GM18951 (cell line): ENCODE data around the gene DDX4.
"Not testable (repeated sequence)": the region's sequence is repeated elsewhere in the genome, so short reads cannot be mapped to it uniquely, and the experiment has no call there.

Experiments used
- POLR2A ChIP-seq: IDR thresholded peaks from 4 replicates; pipeline ENCODE4 v1.6.1; 2011; ENCODE audit warnings: mild to moderate bottlenecking; ENCODE audit not compliant: insufficient read length, insufficient read depth; ENCODE audit errors: extremely low read depth
- in situ Hi-C: fragments of 300-500 bp; cut with MboI; formaldehyde crosslinking; loops from one replicate; pipeline ENCODE4 v1.12.0; 2022; ENCODE audit warnings: low sequenced_read_pairs, mixed read lengths, inconsistent platforms; ENCODE audit not compliant: unreplicated experiment

The DDX4 gene

GRCh38 chr5:55747778-55748318, 10.0 kb downstream of the DDX4 start:
- TF ChIP-seq POLR2A: no peak
- in situ Hi-C loops: no loop called here

- no peak for TF ChIP-seq POLR2A
- in situ Hi-C loops: no loop called here
Measured at GRCh38 chr5:55749387-55749786, 11.5 kb downstream of the DDX4 start.

GRCh38 chr5:55750063-55750462, 12.2 kb downstream of the DDX4 start:
- no peak for TF ChIP-seq POLR2A
- in situ Hi-C loops: no loop called here

GRCh38 chr5:55750499-55750898, 12.6 kb downstream of the DDX4 start:
- in situ Hi-C loops: no loop called here
- TF ChIP-seq POLR2A: no peak

GRCh38 chr5:55758231-55758630, 20.4 kb downstream of the DDX4 start:
- no peak for TF ChIP-seq POLR2A

GRCh38 chr5:55758714-55759113, 20.9 kb downstream of the DDX4 start:
- TF ChIP-seq POLR2A: no peak
- in situ Hi-C loops: no loop called here

More at GRCh38 chr5:55758231-55758630, 20.4 kb downstream of the DDX4 start:
- in situ Hi-C loops: no loop called here

- in situ Hi-C loops: not testable (repeated sequence)
Measured at GRCh38 chr5:55761721-55762120, 23.9 kb downstream of the DDX4 start.

GRCh38 chr5:55763746-55764420, 26.0 kb downstream of the DDX4 start:
- TF ChIP-seq POLR2A: no peak
- in situ Hi-C loops: no loop called here

- in situ Hi-C loops: no loop called here
- no peak for TF ChIP-seq POLR2A
Measured at GRCh38 chr5:55768279-55768678, 30.4 kb downstream of the DDX4 start.

- TF ChIP-seq POLR2A: no peak
- in situ Hi-C loops: no loop called here
Measured at GRCh38 chr5:55771175-55771655, 33.4 kb downstream of the DDX4 start.

- TF ChIP-seq POLR2A: no peak
- in situ Hi-C loops: no loop called here
Measured at GRCh38 chr5:55773057-55773456, 35.2 kb downstream of the DDX4 start.

GRCh38 chr5:55777332-55777731, 39.5 kb downstream of the DDX4 start:
- no peak for TF ChIP-seq POLR2A
- in situ Hi-C loops: no loop called here

GRCh38 chr5:55800924-55801323, 63.1 kb downstream of the DDX4 start:
- in situ Hi-C loops: no loop called here
- TF ChIP-seq POLR2A: no peak

- in situ Hi-C loops: not testable (repeated sequence)
Measured at GRCh38 chr5:55808814-55809213, 71.0 kb downstream of the DDX4 start.

GRCh38 chr5:55815939-55816338, 78.1 kb downstream of the DDX4 start:
- in situ Hi-C loops: not testable (repeated sequence)
